Measurements from ENCODE around the gene CTU2. TPM values are rescaled to one million over a fixed set of nuclear protein-coding genes. Genes with fewer than 3 reads are reported as not detected.

The CTU2 gene
- total RNA-seq, 1 experiment from 2014 or later: 52.4 TPM

DNA sequence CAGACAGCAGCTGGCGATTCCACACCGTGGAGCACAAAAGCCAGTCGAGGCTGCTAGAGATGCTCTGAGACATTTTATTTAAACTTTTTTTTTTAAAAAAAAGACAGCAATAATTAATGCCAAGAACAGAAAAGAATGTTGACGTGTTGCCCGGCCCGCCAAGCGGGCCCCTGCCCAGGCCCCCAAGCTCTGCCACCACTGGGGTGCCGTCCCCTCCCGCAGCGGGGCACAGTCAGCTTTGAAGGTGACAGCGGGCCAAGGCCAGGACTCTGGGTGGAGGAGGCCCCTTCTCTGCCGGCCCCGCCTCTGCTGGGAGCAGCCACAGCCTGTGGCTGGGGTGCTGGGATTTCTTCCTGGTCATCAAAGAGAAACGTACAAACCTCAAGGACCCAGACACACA is 9.9 kb upstream of the CTU2 start:
- ATAC-seq (no peak), DNase-seq (ENCODE audit: low spot score) (no peak)
- no peaks in the 10 kb centered on the region for H3K4me1 Mint-ChIP-seq
- H3K9me3 Mint-ChIP-seq: no peaks in the 10 kb centered on the region
- CTCF ChIA-PET: interaction anchor here (0.6 kb wide), 1 partner anchor 76 kb away, joined by 4 read pairs; no protein-coding TSS in a partner anchor
- H3K27me3 Mint-ChIP-seq (ENCODE audit: low read depth): no peaks in the 10 kb centered on the region
- TF ChIP-seq NFYB (CRISPR knock-in tag; conservative IDR thresholded peaks at IDR 0.05; ENCODE audit: low read depth): no peak
- TF ChIP-seq ZNF416 (CRISPR knock-in tag; IDR thresholded peaks at IDR 0.05): no peak
- no peak for TF ChIP-seq ERG (CRISPR knock-in tag; IDR thresholded peaks at IDR 0.05)
- TF ChIP-seq, protein P1, sequence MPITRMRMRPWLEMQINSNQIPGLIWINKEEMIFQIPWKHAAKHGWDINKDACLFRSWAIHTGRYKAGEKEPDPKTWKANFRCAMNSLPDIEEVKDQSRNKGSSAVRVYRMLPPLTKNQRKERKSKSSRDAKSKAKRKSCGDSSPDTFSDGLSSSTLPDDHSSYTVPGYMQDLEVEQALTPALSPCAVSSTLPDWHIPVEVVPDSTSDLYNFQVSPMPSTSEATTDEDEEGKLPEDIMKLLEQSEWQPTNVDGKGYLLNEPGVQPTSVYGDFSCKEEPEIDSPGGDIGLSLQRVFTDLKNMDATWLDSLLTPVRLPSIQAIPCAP (CRISPR knock-in tag; IDR thresholded peaks at IDR 0.05): no peak
- TF ChIP-seq, protein P2, sequence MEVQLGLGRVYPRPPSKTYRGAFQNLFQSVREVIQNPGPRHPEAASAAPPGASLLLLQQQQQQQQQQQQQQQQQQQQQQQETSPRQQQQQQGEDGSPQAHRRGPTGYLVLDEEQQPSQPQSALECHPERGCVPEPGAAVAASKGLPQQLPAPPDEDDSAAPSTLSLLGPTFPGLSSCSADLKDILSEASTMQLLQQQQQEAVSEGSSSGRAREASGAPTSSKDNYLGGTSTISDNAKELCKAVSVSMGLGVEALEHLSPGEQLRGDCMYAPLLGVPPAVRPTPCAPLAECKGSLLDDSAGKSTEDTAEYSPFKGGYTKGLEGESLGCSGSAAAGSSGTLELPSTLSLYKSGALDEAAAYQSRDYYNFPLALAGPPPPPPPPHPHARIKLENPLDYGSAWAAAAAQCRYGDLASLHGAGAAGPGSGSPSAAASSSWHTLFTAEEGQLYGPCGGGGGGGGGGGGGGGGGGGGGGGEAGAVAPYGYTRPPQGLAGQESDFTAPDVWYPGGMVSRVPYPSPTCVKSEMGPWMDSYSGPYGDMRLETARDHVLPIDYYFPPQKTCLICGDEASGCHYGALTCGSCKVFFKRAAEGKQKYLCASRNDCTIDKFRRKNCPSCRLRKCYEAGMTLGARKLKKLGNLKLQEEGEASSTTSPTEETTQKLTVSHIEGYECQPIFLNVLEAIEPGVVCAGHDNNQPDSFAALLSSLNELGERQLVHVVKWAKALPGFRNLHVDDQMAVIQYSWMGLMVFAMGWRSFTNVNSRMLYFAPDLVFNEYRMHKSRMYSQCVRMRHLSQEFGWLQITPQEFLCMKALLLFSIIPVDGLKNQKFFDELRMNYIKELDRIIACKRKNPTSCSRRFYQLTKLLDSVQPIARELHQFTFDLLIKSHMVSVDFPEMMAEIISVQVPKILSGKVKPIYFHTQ (CRISPR knock-in tag; IDR thresholded peaks at IDR 0.05): no peak
- no peak for TF ChIP-seq ATF1 (CRISPR knock-in tag; IDR thresholded peaks at IDR 0.05)
- no peak for TF ChIP-seq PRRX2 (CRISPR knock-in tag; IDR thresholded peaks at IDR 0.05)
- no peak for TF ChIP-seq ZMAT4 (CRISPR knock-in tag; IDR thresholded peaks at IDR 0.05)
- TF ChIP-seq, protein P3, sequence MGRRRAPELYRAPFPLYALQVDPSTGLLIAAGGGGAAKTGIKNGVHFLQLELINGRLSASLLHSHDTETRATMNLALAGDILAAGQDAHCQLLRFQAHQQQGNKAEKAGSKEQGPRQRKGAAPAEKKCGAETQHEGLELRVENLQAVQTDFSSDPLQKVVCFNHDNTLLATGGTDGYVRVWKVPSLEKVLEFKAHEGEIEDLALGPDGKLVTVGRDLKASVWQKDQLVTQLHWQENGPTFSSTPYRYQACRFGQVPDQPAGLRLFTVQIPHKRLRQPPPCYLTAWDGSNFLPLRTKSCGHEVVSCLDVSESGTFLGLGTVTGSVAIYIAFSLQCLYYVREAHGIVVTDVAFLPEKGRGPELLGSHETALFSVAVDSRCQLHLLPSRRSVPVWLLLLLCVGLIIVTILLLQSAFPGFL (CRISPR knock-in tag; IDR thresholded peaks at IDR 0.05; ENCODE audit: borderline replicate concordance): no peak
- TF ChIP-seq ZNF263 (CRISPR knock-in tag; IDR thresholded peaks at IDR 0.05; ENCODE audit: low read depth): no peak
- no peak for TF ChIP-seq ZNF317 (CRISPR knock-in tag; IDR thresholded peaks at IDR 0.05; ENCODE audit: borderline replicate concordance, low read depth)
- TF ChIP-seq OVOL2 (CRISPR knock-in tag; IDR thresholded peaks at IDR 0.05; ENCODE audit: borderline replicate concordance): no peak
- TF ChIP-seq SOX15 (CRISPR knock-in tag; IDR thresholded peaks at IDR 0.05): no peak
- TF ChIP-seq, protein P4, sequence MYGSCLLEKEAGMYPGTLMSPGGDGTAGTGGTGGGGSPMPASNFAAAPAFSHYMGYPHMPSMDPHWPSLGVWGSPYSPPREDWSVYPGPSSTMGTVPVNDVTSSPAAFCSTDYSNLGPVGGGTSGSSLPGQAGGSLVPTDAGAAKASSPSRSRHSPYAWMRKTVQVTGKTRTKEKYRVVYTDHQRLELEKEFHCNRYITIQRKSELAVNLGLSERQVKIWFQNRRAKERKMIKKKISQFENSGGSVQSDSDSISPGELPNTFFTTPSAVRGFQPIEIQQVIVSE (CRISPR knock-in tag; IDR thresholded peaks at IDR 0.05; ENCODE audit: borderline replicate concordance): no peak
- TF ChIP-seq, protein P5, sequence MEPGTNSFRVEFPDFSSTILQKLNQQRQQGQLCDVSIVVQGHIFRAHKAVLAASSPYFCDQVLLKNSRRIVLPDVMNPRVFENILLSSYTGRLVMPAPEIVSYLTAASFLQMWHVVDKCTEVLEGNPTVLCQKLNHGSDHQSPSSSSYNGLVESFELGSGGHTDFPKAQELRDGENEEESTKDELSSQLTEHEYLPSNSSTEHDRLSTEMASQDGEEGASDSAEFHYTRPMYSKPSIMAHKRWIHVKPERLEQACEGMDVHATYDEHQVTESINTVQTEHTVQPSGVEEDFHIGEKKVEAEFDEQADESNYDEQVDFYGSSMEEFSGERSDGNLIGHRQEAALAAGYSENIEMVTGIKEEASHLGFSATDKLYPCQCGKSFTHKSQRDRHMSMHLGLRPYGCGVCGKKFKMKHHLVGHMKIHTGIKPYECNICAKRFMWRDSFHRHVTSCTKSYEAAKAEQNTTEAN (CRISPR knock-in tag; IDR thresholded peaks at IDR 0.05): no peak
- no peak for TF ChIP-seq ATF2 (CRISPR knock-in tag; IDR thresholded peaks at IDR 0.05; ENCODE audit: borderline replicate concordance, low read depth)
- no peak for TF ChIP-seq ZNF121 (CRISPR knock-in tag; IDR thresholded peaks at IDR 0.05)
- no peak for TF ChIP-seq GABPB1 (CRISPR knock-in tag; IDR thresholded peaks at IDR 0.05)
- no peak for TF ChIP-seq NR3C1 (CRISPR knock-in tag; conservative IDR thresholded peaks at IDR 0.05; ENCODE audit: low read depth)
- H3K27ac Mint-ChIP-seq: no peak overlapping the region
- H3K4me3 Mint-ChIP-seq: no peak overlapping the region
- H3K36me3 Mint-ChIP-seq: peaks cover 3% of the 10 kb centered on the region; the same call in 1 of the 2 replicates
- POLR2A ChIA-PET: no interaction called here
